ENCODE data around the gene ITIH1.
"Not testable (repeated sequence)": the region's sequence is repeated elsewhere in the genome, so short reads cannot be mapped to it uniquely, and the experiment has no call there.

The ITIH1 gene, protein sequence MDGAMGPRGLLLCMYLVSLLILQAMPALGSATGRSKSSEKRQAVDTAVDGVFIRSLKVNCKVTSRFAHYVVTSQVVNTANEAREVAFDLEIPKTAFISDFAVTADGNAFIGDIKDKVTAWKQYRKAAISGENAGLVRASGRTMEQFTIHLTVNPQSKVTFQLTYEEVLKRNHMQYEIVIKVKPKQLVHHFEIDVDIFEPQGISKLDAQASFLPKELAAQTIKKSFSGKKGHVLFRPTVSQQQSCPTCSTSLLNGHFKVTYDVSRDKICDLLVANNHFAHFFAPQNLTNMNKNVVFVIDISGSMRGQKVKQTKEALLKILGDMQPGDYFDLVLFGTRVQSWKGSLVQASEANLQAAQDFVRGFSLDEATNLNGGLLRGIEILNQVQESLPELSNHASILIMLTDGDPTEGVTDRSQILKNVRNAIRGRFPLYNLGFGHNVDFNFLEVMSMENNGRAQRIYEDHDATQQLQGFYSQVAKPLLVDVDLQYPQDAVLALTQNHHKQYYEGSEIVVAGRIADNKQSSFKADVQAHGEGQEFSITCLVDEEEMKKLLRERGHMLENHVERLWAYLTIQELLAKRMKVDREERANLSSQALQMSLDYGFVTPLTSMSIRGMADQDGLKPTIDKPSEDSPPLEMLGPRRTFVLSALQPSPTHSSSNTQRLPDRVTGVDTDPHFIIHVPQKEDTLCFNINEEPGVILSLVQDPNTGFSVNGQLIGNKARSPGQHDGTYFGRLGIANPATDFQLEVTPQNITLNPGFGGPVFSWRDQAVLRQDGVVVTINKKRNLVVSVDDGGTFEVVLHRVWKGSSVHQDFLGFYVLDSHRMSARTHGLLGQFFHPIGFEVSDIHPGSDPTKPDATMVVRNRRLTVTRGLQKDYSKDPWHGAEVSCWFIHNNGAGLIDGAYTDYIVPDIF

DNA sequence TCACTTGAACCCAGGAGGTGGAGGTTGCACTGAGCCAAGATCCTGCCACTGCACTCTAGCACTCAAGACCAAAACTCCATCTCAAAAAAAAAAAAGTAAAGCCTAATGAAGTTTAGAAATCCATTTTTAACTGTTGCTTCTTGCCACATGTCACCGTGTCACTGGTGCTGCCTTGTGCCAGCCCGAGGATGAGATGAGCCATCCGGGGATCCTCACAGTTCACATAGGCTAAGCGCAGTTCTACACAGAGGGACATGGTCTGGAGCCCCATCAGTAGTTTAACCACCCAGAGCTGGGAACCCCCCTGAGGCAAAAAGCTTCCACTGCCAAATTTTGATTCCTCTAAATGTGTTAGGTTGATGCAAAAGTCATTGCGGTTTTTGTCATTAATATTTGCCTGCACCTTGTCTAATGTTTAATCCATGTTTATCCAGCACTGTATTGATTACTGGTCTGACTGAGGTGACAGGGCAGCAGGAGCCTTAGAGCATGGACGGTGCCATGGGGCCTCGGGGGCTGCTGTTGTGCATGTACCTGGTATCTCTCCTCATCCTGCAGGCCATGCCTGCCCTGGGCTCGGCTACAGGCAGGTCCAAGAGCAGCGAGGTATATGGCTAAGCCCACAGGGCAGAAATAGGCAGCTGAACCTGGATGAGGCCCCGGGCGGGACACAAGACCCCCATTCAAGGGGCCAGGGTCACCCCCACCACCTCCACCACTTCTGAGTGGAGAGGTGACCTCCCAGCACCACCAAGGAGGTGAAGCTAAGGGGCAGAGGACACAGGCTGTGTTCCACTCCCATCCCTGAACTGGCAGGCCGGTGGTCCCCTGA lies at the start of gene ITIH1:
Gene ITIH1 (plus strand): TSS at position 473 of the 832 bp plus-strand sequence. CDS start 17 bp downstream, at position 490.
- TF ChIP-seq, protein P1, sequence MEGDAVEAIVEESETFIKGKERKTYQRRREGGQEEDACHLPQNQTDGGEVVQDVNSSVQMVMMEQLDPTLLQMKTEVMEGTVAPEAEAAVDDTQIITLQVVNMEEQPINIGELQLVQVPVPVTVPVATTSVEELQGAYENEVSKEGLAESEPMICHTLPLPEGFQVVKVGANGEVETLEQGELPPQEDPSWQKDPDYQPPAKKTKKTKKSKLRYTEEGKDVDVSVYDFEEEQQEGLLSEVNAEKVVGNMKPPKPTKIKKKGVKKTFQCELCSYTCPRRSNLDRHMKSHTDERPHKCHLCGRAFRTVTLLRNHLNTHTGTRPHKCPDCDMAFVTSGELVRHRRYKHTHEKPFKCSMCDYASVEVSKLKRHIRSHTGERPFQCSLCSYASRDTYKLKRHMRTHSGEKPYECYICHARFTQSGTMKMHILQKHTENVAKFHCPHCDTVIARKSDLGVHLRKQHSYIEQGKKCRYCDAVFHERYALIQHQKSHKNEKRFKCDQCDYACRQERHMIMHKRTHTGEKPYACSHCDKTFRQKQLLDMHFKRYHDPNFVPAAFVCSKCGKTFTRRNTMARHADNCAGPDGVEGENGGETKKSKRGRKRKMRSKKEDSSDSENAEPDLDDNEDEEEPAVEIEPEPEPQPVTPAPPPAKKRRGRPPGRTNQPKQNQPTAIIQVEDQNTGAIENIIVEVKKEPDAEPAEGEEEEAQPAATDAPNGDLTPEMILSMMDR (IDR thresholded peaks at IDR 0.05; ENCODE audit: extremely low read depth, missing control alignments) = no peak
- no peak for DNase-seq (ENCODE audit: low spot score)

DNA sequence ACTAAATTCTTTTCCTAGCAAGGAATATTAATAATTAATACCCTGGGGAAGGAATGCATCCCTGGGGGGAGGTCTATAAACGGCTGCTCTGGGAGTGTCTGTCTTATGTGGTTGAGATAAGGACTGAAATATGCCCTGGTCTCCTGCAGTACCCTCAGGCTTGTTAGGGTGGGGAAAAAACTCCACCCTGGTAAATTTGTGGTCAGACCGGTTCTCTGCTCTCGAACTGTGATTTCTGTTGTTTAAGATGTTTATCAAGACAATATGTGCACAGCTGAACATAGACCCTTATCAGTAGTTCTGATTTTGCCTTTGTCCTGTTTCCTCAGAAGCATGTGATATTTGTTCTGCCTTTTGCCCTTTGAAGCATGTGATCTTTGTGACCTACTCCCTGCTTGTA lies 48.6 kb upstream of the ITIH1 start:
- DNase-seq (ENCODE audit: low spot score) = not testable (repeated sequence)

DNA sequence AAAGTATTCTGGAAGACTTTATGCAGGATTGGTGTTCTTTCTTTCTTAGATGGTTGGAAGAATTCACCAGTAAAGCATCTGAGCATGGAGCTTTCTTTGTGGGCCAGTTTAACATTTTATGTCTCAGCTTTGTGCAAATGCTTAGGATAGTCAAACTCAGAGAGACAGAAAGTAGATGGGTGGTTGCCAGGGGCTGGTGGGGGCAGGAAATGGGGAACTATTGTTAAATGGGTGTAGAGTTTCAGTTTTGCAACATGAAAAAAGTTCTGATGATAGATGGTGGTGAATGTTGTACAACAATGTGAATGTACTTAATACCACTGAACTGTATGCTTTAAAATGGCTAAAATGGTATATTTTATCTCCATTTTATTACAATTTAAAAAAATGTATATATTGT lies 46.7 kb upstream of the ITIH1 start:
- TF ChIP-seq, protein P1 (IDR thresholded peaks at IDR 0.05; ENCODE audit: extremely low read depth, missing control alignments) = no peak
- DNase-seq (ENCODE audit: low spot score) = no peak

DNA sequence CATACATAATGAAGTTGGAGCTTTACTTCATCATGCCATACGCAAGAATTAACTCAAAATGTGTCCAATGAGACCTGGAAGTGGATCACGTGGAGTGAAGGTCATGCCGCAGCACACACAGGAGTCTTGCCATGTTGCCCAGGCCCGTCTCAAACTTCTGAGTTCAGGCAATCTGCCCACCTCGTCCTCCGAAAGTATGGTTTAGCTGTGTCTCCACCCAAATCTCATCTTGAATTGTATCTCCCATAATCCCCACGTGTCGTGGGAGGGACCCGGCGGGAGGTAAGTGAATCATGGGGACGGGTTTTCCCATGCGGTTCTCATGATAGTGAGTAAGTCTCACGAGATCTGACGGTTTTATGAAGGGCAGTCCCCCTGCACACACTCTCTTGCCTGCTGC lies 45.8 kb upstream of the ITIH1 start:
- TF ChIP-seq, protein P1 (IDR thresholded peaks at IDR 0.05; ENCODE audit: extremely low read depth, missing control alignments) = no peak
- DNase-seq (ENCODE audit: low spot score) = no peak

DNA sequence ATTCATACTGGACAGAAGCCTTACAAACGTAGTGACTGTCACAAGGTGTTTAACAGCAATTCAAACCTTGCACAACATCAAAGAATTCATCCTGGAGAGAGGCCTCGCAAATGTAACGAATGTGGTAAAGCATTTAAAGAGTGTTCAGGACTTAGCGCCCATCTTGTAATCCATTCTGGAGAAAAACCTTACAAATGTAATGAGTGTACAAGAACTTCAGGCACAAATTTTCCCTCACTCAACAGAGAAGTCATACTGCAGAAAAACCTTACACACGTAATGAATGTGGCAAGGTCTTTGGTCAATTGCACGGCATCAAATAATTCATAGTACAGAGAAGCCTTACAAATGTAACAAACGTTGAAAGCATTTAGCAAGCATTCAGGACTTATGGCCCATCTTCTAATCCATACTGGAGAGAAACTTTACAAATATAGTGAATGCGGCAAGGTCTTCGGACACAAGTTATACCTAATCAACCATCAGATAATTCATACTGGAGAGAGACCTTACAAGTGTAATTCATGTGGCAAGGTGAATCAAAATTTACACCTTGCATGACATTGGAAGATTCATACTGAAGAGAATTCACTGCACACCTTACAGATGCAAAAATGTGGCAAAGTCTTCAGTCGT lies 44.0 kb upstream of the ITIH1 start:
- no peak for DNase-seq (ENCODE audit: low spot score)
- TF ChIP-seq, protein P1 (IDR thresholded peaks at IDR 0.05; ENCODE audit: extremely low read depth, missing control alignments) = no peak

DNA sequence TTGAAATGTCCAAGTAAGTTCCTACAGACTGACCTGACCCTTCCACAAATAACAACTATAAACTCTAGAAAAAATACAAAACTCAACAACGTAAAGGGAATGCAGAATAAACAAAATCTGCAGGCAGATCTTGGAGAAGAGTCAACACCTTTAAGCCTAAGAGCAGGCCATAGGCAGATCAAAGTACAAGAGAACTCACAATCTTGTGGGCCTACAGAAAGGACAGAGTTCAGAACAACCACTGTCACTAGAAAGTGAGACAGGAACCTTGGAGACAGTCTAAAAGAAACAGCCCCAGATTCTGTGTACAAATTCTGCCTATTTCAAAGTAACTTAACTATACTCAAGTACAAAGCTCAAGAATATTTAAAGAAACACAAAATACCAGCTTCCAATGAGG lies 37.7 kb upstream of the ITIH1 start:
- TF ChIP-seq, protein P1 (IDR thresholded peaks at IDR 0.05; ENCODE audit: extremely low read depth, missing control alignments) = no peak
- DNase-seq (ENCODE audit: low spot score) = no peak

DNA sequence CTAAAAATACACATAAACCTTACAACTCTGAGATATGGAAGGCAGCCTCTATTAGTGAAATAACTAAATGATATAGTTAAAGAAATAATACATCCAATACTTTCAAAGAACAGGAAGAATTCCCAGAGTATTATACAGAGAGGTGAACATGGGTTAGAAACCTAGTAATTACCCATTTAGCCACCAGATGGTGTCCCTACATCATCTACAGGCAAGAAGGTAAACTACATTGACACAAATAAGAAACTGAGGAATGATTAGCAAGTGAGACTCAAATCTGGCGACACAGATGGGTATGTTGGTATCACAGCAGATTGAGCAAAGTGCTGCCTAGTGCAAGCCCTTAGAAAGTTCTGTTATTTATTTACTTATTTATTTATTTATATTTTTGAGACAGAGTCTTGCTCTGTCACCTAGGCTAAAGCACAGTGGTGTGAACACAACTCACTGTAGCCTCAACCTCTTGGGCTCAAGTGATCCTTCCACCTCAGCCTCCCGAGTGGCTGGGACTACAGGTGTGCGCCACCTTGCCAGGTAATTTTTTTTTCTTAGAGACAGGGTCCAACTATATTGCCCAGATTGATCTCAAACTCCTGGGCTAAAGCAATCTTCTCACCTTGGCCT lies 34.9 kb upstream of the ITIH1 start:
- TF ChIP-seq, protein P1 (IDR thresholded peaks at IDR 0.05; ENCODE audit: extremely low read depth, missing control alignments) = peak; percentile 35
- peak; percentile 58 for DNase-seq (ENCODE audit: low spot score)
